Activated CD8-positive, alpha-beta memory T cell treated with anti-CD3 and anti-CD28 coated beads, Interleukin-2, amount 50 U/mL, for 24 hours (primary cell): ENCODE results near the gene BMP2K.
A peak's percentile ranks its signal among the peaks of the same experiment; 100 is the strongest.

Experiments used
- DNase-seq: peaks from one replicate; pipeline ENCODE4 v3.0.0-alpha.2; 2020; ENCODE audit errors: extremely low read depth

The BMP2K gene

DNA sequence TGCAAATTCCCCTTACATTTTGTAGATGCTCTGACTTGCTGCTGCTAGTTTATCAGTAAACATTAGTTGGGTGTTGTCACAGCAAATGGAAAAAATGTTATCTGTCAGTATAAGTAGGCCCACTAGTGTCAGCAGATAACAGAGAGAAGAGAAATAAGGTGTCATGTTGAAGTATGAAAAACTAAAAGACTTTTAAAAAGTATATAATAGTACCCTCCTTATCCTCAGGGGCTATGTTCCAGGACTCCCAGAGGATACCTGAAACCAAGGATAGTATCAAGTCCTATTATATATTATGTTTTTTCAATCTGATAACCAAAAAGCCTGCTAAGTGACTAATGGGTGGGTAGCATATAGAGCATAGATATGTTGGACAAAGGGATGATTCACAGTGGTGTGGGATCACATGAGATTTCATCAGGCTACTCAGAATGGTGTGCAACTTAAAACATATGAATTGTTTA, 11.6 kb upstream of the BMP2K start:
- DNase-seq, result no peak

- DNase-seq, result no peak
Observed at GRCh38 chr4:78765432-78766006, 10.6 kb upstream of the BMP2K start.

- no peak for DNase-seq
Observed at GRCh38 chr4:78766026-78766425, 10.1 kb upstream of the BMP2K start.

DNA sequence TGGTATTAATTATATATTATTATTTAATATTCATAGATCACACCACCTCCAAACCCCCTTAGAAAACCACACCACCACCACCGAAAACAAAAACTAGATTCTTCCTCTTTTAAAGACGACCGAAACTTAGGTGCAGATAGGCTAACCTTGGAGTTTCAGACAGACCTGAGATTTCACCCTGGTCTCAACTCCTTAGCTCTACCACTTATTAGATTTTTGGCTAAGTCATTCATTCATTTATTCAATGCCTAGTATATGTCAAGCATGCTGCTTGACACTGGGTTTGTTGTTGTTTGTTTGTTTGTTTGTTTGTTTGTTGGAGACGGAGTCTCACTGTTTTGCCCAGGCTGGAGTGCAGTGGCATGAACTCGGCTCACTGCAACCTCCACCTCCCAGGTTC, 9.5 kb upstream of the BMP2K start:
- no peak for DNase-seq

GRCh38 chr4:78767350-78767749, 8.8 kb upstream of the BMP2K start:
- DNase-seq, result no peak

DNA sequence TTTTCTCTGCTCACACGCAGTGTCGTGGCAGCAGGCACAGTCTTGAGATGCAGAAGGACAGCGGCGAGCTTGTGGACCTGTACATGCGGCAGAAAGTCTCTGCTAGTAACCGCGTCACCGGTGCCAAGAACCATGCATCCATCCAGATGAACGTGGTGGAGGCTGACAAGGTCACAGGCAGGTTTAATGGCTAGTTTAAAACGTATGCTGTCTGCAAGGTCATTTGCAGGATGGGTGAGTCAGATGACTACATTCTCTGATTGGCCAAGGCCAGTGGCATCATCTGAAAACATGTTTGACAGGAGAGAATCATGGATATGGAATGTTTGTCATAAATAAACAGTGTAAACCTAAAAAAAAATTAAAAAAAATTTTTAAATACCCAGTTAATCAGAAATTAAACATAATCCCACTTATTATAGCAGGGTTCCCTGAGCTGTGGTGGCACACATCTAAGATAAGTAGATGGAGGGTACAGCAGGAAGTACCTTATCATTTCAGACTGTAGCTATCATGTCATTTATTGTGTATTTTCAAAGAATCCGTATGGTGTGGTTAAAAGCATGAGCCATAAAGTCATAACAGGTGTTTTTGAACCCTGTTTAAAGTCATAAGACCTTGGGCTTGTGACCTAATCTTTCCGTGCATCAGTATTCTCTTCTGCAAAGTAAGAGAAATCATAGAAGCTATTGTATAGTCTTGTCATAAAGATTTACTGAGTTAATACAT, 7.5 kb upstream of the BMP2K start:
- DNase-seq, result no peak

GRCh38 chr4:78770091-78770642, 6.0 kb upstream of the BMP2K start:
- DNase-seq, result no peak

DNA sequence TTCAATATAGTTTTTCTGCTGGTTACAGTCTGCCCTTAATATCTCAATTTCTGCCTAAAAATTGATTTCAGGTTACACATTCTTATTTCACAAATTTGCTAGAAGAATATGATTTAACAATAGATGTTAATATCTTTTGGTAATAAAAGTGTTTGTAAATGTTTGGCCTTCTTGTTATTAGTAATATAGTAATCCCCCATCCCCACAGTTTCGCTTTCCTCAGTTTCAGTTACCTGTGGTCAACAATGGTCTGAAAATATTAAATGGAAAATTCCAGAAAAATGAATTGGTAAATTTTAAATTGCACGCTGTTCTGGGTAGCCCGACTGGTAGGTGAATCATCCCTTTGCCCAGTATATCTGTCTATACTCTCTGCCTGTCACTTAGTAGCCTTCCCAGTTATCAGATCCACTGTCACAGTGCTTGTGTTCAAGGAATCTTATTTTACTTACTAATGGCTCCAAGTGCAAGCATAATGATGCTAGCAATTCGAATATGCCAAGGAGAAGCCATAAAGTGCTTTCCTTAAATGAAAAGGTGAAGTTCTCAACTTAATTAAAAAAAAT, 3.5 kb upstream of the BMP2K start:
- no peak for DNase-seq

GRCh38 chr4:78774417-78774816, 1.7 kb upstream of the BMP2K start:
- no peak for DNase-seq

- peak; percentile 70 for DNase-seq
Observed at GRCh38 chr4:78775303-78776078, 659 bp upstream of the BMP2K start.

- DNase-seq, result peak; percentile 24
Observed at GRCh38 chr4:78776729-78777575, 802 bp downstream of the BMP2K start.

DNA sequence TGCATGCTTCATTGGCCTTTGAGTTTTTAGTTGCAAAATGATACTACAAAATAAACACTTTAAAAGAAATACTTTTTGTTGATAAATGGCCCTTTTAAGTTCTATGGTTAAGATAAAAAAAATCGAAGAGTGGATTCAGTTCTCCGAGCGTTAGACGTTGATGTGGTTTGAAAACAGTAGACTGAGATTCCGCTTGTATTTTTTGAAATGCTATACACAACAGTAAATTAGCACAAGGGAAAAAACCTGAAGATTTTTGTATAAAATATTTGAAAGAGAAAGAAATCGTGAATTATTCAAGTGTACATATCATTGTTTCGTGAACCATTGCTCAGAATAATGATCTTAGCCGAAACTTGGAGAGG, 1.4 kb downstream of the BMP2K start:
- no peak for DNase-seq

DNA sequence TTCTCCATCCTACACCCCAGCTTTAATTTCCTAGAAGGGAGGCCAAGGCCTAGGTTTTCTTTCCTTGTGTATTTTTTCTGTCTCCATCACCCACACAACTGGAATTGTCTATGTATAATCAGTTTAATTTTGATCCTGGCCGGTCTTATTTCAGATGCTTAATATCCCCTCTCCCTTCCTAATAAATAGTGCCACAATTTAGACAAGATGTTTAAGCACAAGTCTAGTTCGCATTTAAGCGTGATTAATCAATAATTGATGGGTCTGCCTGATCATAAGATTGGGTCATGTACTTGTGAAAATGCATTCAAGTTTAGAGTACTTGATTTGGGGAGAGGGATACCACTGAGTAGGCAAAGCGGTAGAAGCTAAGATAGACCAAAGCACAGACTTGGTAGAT, 2.4 kb downstream of the BMP2K start:
- DNase-seq, result no peak

DNA sequence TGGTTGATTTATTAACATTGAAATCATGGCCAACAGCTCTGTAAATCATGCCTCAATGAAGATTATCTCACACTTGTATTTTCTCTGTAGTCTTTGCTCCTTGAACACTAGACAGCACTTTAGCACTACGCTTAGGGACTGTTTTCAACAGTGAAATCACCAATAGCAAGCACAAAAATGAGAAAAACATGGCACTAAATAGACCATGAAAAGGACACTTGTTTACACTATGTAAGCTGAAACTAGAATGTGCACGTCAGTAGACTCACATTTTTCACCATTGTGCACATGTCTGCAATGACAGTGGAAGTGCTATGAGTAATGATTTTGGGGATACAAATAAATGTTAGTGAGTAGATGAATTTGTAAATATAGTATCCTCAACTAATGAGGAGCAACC, 3.1 kb downstream of the BMP2K start:
- DNase-seq, result no peak

GRCh38 chr4:78780093-78780492, 3.9 kb downstream of the BMP2K start:
- DNase-seq, result no peak

DNA sequence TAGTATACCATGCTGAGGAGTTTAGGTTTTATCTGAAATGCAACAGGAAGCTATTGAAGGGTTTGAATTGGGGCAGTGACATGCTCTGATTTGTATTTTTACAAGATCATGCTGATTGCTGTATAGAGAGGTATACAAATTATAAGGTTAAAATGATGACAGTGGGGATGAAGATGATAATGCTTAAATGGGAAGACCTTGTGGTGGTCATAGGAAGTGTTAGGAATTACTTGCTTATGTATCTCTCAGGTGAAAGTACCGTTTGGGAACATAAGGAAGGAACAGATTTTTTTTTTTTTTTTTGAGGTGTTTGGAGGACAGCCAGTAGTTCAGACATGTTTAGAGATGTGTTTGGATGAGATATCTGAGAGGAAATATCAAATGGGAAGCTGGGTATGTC, 5.0 kb downstream of the BMP2K start:
- no peak for DNase-seq

DNA sequence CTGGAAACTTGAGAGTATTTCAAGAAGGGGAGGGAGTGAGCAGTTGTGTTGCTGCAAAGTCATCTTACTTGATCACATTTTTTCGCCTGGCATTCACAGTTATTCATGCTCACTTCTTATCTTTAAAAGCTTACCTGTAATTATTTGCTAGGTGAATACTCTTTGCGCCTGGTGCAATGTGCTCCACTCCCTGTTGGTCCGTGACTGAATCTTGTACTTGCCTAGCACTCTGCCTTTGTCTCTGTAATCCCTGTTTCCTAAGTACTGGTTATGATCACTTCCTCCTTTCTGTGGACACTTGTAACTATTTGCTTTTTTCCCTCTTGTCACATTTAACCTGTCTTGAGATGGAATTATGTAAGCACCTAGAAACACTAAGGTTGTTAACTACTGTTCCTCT, 5.8 kb downstream of the BMP2K start:
- DNase-seq, result no peak

DNA sequence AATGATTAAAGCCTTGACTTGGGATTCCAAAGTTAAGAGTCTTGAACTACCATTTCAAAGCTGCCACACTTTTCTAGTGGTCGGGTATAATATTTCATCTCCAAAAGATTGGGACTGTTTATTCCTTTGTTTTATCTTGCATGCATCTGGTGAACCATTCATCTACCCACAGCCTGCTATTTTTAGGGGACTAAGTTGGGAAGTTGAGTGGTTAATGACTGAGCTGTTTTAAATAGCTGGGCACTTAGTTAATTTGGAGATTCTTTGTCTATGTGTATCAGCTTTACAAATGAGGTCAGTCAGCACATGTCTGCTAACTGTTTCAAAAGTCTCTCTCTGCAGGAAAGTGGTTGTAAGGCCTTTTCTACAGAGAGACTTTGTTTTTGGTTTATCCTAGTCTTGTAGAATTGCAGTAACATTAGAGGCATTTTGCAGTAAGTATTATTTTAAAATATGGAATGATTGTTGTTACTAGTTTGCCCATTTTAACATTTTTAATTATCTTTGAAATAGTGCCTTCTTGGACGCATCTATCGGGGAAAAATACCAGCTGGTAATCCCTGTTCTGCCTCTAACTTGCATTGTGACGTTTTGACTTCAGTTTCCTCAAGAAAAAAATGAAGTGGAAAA, 8.2 kb downstream of the BMP2K start:
- no peak for DNase-seq

- no peak for DNase-seq
Observed at GRCh38 chr4:78787392-78788006, 11.3 kb downstream of the BMP2K start.
